ENCODE results near the gene ENOSF1.
"Not testable (repeated sequence)": the region's sequence is repeated elsewhere in the genome, so short reads cannot be mapped to it uniquely, and the experiment has no call there.

ENOSF1 gene

GRCh38 chr18:708096-708495 is 4.3 kb downstream of the ENOSF1 start:
- in situ Hi-C loops (cut with MboI; ENCODE audit: low sequenced_read_pairs): no loop called here

- in situ Hi-C loops (cut with MboI; ENCODE audit: low sequenced_read_pairs): no loop called here
These were observed 6.0 kb downstream of the ENOSF1 start for GRCh38 chr18:706405-706804.

GRCh38 chr18:703213-703967 is 9.0 kb downstream of the ENOSF1 start:
- in situ Hi-C loops (cut with MboI; ENCODE audit: low sequenced_read_pairs): no loop called here

GRCh38 chr18:697800-698199 is 14.6 kb downstream of the ENOSF1 start:
- in situ Hi-C loops (cut with MboI; ENCODE audit: low sequenced_read_pairs): no loop called here

- in situ Hi-C loops (cut with MboI; ENCODE audit: low sequenced_read_pairs): no loop called here
These were observed 15.4 kb downstream of the ENOSF1 start for GRCh38 chr18:697012-697411.

- in situ Hi-C loops (cut with MboI; ENCODE audit: low sequenced_read_pairs): no loop called here
These were observed 18.8 kb downstream of the ENOSF1 start for GRCh38 chr18:693466-694187.

- in situ Hi-C loops (cut with MboI; ENCODE audit: low sequenced_read_pairs): no loop called here
These were observed 19.6 kb downstream of the ENOSF1 start for GRCh38 chr18:692824-693223.

GRCh38 chr18:688323-688722 is 24.1 kb downstream of the ENOSF1 start:
- in situ Hi-C loops (cut with MboI; ENCODE audit: low sequenced_read_pairs): no loop called here

- in situ Hi-C loops (cut with MboI; ENCODE audit: low sequenced_read_pairs): no loop called here
These were observed 25.9 kb downstream of the ENOSF1 start for GRCh38 chr18:686339-687111.

- in situ Hi-C loops (cut with MboI; ENCODE audit: low sequenced_read_pairs): no loop called here
These were observed 27.0 kb downstream of the ENOSF1 start for GRCh38 chr18:685438-685837.

GRCh38 chr18:683531-683930 is 28.9 kb downstream of the ENOSF1 start:
- in situ Hi-C loops (cut with MboI; ENCODE audit: low sequenced_read_pairs): no loop called here

GRCh38 chr18:682833-683232 is 29.6 kb downstream of the ENOSF1 start:
- in situ Hi-C loops (cut with MboI; ENCODE audit: low sequenced_read_pairs): no loop called here

GRCh38 chr18:682416-682815 is 30.0 kb downstream of the ENOSF1 start:
- in situ Hi-C loops (cut with MboI; ENCODE audit: low sequenced_read_pairs): not testable (repeated sequence)

GRCh38 chr18:681985-682384 is 30.4 kb downstream of the ENOSF1 start:
- in situ Hi-C loops (cut with MboI; ENCODE audit: low sequenced_read_pairs): no loop called here

- in situ Hi-C loops (cut with MboI; ENCODE audit: low sequenced_read_pairs): no loop called here
These were observed 32.0 kb downstream of the ENOSF1 start for GRCh38 chr18:680392-680791.

- in situ Hi-C loops (cut with MboI; ENCODE audit: low sequenced_read_pairs): no loop called here
These were observed 32.9 kb downstream of the ENOSF1 start for GRCh38 chr18:679516-679915.

- in situ Hi-C loops (cut with MboI; ENCODE audit: low sequenced_read_pairs): no loop called here
These were observed 33.8 kb downstream of the ENOSF1 start for GRCh38 chr18:678482-679182.

GRCh38 chr18:677951-678381 is 34.5 kb downstream of the ENOSF1 start:
- in situ Hi-C loops (cut with MboI; ENCODE audit: low sequenced_read_pairs): no loop called here

GRCh38 chr18:677145-677544 is 35.3 kb downstream of the ENOSF1 start:
- in situ Hi-C loops (cut with MboI; ENCODE audit: low sequenced_read_pairs): no loop called here

GRCh38 chr18:676736-677135 is 35.7 kb downstream of the ENOSF1 start:
- in situ Hi-C loops (cut with MboI; ENCODE audit: low sequenced_read_pairs): no loop called here

- in situ Hi-C loops (cut with MboI; ENCODE audit: low sequenced_read_pairs): no loop called here
These were observed 36.4 kb downstream of the ENOSF1 start for GRCh38 chr18:676069-676468.
